Measurements from ENCODE around the gene PHF8. TPM values are rescaled to one million over a fixed set of nuclear protein-coding genes. Genes with fewer than 3 reads are reported as not detected.

PHF8 gene
- total and polyA plus RNA-seq, 9 donors, result 11.7 to 39.7 (median 33.4) TPM

GRCh38 chrX:53997724-53998123, 46.5 kb downstream of the PHF8 start:
- Histone ChIP-seq H3K27me3 (no peaks in the 10 kb centered on the region), H3K9me3 (no peaks in the 10 kb centered on the region), H3K27ac (no peak overlapping the region), H3K4me3 (no peak overlapping the region), H3K36me3 (no peaks in the 10 kb centered on the region), H3K4me1 (ENCODE audit: insufficient read depth) (no peaks in the 10 kb centered on the region)
- WGBS, 3 donors, result 74 to 84% (median 77%) methylated on average over 2 of the region's 2 CpGs
- intact Hi-C loops (cut with DNase I), result no loop called here
- no peak for TF ChIP-seq EP300 (IDR thresholded peaks at IDR 0.05)
- TF ChIP-seq POLR2A (IDR thresholded peaks at IDR 0.05), result no peak
- TF ChIP-seq CTCF (IDR thresholded peaks at IDR 0.05), result no peak
- no peak for DNase-seq

GRCh38 chrX:53992589-53992988, 51.7 kb downstream of the PHF8 start:
- WGBS, 3 donors, result 63 to 83% (median 70%) methylated on average over 4 of the region's 4 CpGs
- Histone ChIP-seq H3K4me1 (ENCODE audit: insufficient read depth) (no peaks in the 10 kb centered on the region), H3K27ac (no peak overlapping the region), H3K27me3 (no peaks in the 10 kb centered on the region), H3K9me3 (no peaks in the 10 kb centered on the region), H3K4me3 (no peak overlapping the region), H3K36me3 (no peaks in the 10 kb centered on the region)
- no peak for TF ChIP-seq EP300 (IDR thresholded peaks at IDR 0.05)
- no peak for TF ChIP-seq CTCF (IDR thresholded peaks at IDR 0.05)
- no peak for TF ChIP-seq POLR2A (IDR thresholded peaks at IDR 0.05)
- intact Hi-C loops (cut with DNase I), result no loop called here
- DNase-seq, result no peak

GRCh38 chrX:53990171-53990570, 54.1 kb downstream of the PHF8 start:
- intact Hi-C loops (cut with DNase I), result no loop called here
- H3K27ac ChIP-seq, result no peak overlapping the region
- no peaks in the 10 kb centered on the region for H3K9me3 ChIP-seq
- no peak for TF ChIP-seq POLR2A (IDR thresholded peaks at IDR 0.05)
- no peak for TF ChIP-seq CTCF (IDR thresholded peaks at IDR 0.05)
- no peak for TF ChIP-seq EP300 (IDR thresholded peaks at IDR 0.05)
- H3K4me3 ChIP-seq, result no peak overlapping the region
- 62 to 77% (median 76%) methylated on average over 2 of the region's 2 CpGs for WGBS, 3 donors
- no peak for DNase-seq
- no peaks in the 10 kb centered on the region for H3K36me3 ChIP-seq
- H3K27me3 ChIP-seq, result no peaks in the 10 kb centered on the region
- no peaks in the 10 kb centered on the region for H3K4me1 ChIP-seq (ENCODE audit: insufficient read depth)

- intact Hi-C loops (cut with DNase I), result no loop called here
- Histone ChIP-seq H3K9me3 (no peaks in the 10 kb centered on the region), H3K27ac (no peak overlapping the region), H3K36me3 (no peaks in the 10 kb centered on the region), H3K27me3 (no peaks in the 10 kb centered on the region), H3K4me1 (ENCODE audit: insufficient read depth) (no peaks in the 10 kb centered on the region), H3K4me3 (no peak overlapping the region)
- DNase-seq, result no peak
- WGBS, 3 donors, result 80 to 86% (median 81%) methylated on average over 12 of the region's 12 CpGs
- no peak for TF ChIP-seq EP300 (IDR thresholded peaks at IDR 0.05)
- TF ChIP-seq POLR2A (IDR thresholded peaks at IDR 0.05), result no peak
Measured at GRCh38 chrX:53984895-53985294, 59.4 kb downstream of the PHF8 start.

GRCh38 chrX:53974529-53974928, 69.7 kb downstream of the PHF8 start:
- 90 to 92% (median 91%) methylated on average over 6 of the region's 6 CpGs for WGBS, 3 donors
- intact Hi-C loops (cut with DNase I), result no loop called here
- no peaks in the 10 kb centered on the region for H3K9me3 ChIP-seq
- no peak overlapping the region for H3K27ac ChIP-seq
- H3K36me3 ChIP-seq, result no peaks in the 10 kb centered on the region
- no peak for DNase-seq
- TF ChIP-seq POLR2A (IDR thresholded peaks at IDR 0.05) (no peak), CTCF (IDR thresholded peaks at IDR 0.05) (no peak), EP300 (IDR thresholded peaks at IDR 0.05) (no peak)
- no peak overlapping the region for H3K4me3 ChIP-seq
- no peaks in the 10 kb centered on the region for H3K4me1 ChIP-seq (ENCODE audit: insufficient read depth)
- no peaks in the 10 kb centered on the region for H3K27me3 ChIP-seq
